Cardiac muscle cell (in vitro differentiated cells and primary cell): Measurements from ENCODE around the gene SFXN2. TPM values are rescaled to one million over a fixed set of nuclear protein-coding genes. Genes with fewer than 3 reads are reported as not detected.
A peak's percentile ranks its signal among the peaks of the same experiment; 100 is the strongest.

ENCODE experiments used
- DNase-seq, 2 donors: peaks; one replicate each; pipeline versions ENCODE4 v3.0.0 to v3.0.0-alpha.2; 2010 to 2017; ENCODE audit warnings: low read depth in 1 of 2, low spot score in 1 of 2
- H3K27ac ChIP-seq: fragments of 200-600 bp; sonication (generic); 2 replicates; pipeline ENCODE4 v1.5.1; 2016
- H3K27me3 ChIP-seq: fragments of 200-600 bp; sonication (generic); 2 replicates; pipeline ENCODE4 v1.6.0; 2016; ENCODE audit warnings: control low read depth
- H3K36me3 ChIP-seq: fragments of 200-600 bp; sonication (generic); 2 replicates; pipeline ENCODE4 v1.5.1; 2016; ENCODE audit warnings: control low read depth
- H3K4me1 ChIP-seq: fragments of 200-600 bp; sonication (generic); 2 replicates; pipeline ENCODE4 v1.8.1; 2017; ENCODE audit warnings: low read depth, mild to moderate bottlenecking, mixed run types
- H3K4me3 ChIP-seq: fragments of 200-600 bp; sonication (generic); 2 replicates; pipeline ENCODE4 v1.5.1; 2016; ENCODE audit warnings: mild to moderate bottlenecking
- H3K9me3 ChIP-seq: fragments of 200-600 bp; sonication (generic); 2 replicates; pipeline ENCODE4 v1.5.1; 2017; ENCODE audit warnings: low read depth, mild to moderate bottlenecking, control low read depth
- CTCF ChIP-seq: IDR thresholded peaks from 2 replicates; pipeline ENCODE4 v1.5.1; 2012; ENCODE audit warnings: low read depth, mild to moderate bottlenecking, low read length
- polyA plus RNA-seq: library from polyadenylated mRNA; unstranded; fragments of >200 nt; fragmentation: Nextera tagmentation; extraction: Ambion mirVana; gene quantifications from 2 replicates; pipeline ENCODE4 v1.2.1, GENCODE V29; 2016
- total RNA-seq: library from RNA; depleted of rRNA; stranded (reverse); fragments of >200 nt; gene quantifications from 2 replicates; pipeline ENCODE4 v1.2.3, GENCODE V29; 2016

Gene SFXN2
- total and polyA plus RNA-seq, 2 experiments from 2014 or later: 14.2 to 18.6 TPM

- H3K4me3 ChIP-seq: no peak overlapping the region
- H3K9me3 ChIP-seq: no peaks in the 10 kb centered on the region
- H3K27me3 ChIP-seq: no peaks in the 10 kb centered on the region
- H3K36me3 ChIP-seq: no peaks in the 10 kb centered on the region
- peak overlapping the region; percentile 89 for H3K27ac ChIP-seq
- peak; percentile 74 to 92 for DNase-seq
- peaks cover 57% of the 10 kb centered on the region for H3K4me1 ChIP-seq
- peak; percentile 84 for TF ChIP-seq CTCF
Observed at GRCh38 chr10:102678842-102679289, 35.6 kb upstream of the SFXN2 start.

GRCh38 chr10:102679596-102679995 is 34.8 kb upstream of the SFXN2 start:
- DNase-seq: no peak
- H3K9me3 ChIP-seq: no peaks in the 10 kb centered on the region
- H3K27ac ChIP-seq: peak overlapping the region; percentile 89
- peaks cover 50% of the 10 kb centered on the region for H3K4me1 ChIP-seq
- no peaks in the 10 kb centered on the region for H3K27me3 ChIP-seq
- H3K4me3 ChIP-seq: no peak overlapping the region
- H3K36me3 ChIP-seq: no peaks in the 10 kb centered on the region
- TF ChIP-seq CTCF: no peak

- Histone ChIP-seq H3K27ac (no peak overlapping the region), H3K4me3 (no peak overlapping the region)
- no peak for TF ChIP-seq CTCF
Observed at GRCh38 chr10:102681696-102682095, 32.7 kb upstream of the SFXN2 start.

GRCh38 chr10:102682416-102682815 is 32.0 kb upstream of the SFXN2 start:
- no peak for TF ChIP-seq CTCF
- Histone ChIP-seq H3K27ac (no peak overlapping the region), H3K4me1 (peaks cover 22% of the 10 kb centered on the region), H3K27me3 (no peaks in the 10 kb centered on the region), H3K4me3 (no peak overlapping the region), H3K9me3 (no peaks in the 10 kb centered on the region), H3K36me3 (peaks cover 6% of the 10 kb centered on the region)
- no peak for DNase-seq

More at GRCh38 chr10:102681696-102682095, 32.7 kb upstream of the SFXN2 start:
- H3K36me3 ChIP-seq: peaks cover 6% of the 10 kb centered on the region
- no peak for DNase-seq
- H3K4me1 ChIP-seq: peaks cover 29% of the 10 kb centered on the region
- no peaks in the 10 kb centered on the region for H3K27me3 ChIP-seq
- H3K9me3 ChIP-seq: no peaks in the 10 kb centered on the region

GRCh38 chr10:102682981-102683380 is 31.5 kb upstream of the SFXN2 start:
- Histone ChIP-seq H3K4me3 (no peak overlapping the region), H3K36me3 (peaks cover 6% of the 10 kb centered on the region), H3K4me1 (peaks cover 16% of the 10 kb centered on the region), H3K27me3 (no peaks in the 10 kb centered on the region), H3K27ac (no peak overlapping the region), H3K9me3 (no peaks in the 10 kb centered on the region)
- no peak for TF ChIP-seq CTCF
- no peak for DNase-seq

GRCh38 chr10:102683736-102684135 is 30.7 kb upstream of the SFXN2 start:
- Histone ChIP-seq H3K36me3 (peaks cover 6% of the 10 kb centered on the region), H3K4me1 (peaks cover 9% of the 10 kb centered on the region), H3K27me3 (no peaks in the 10 kb centered on the region), H3K27ac (no peak overlapping the region), H3K9me3 (no peaks in the 10 kb centered on the region), H3K4me3 (no peak overlapping the region)
- no peak for DNase-seq
- no peak for TF ChIP-seq CTCF
